HL-60 (cell line): ENCODE measurements around the gene GNG2.

Source experiments
- CTCF ChIP-seq: IDR thresholded peaks from one replicate; pipeline ENCODE4 v1.5.1; 2011; ENCODE audit warnings: low read length, control low read depth, inconsistent platforms; ENCODE audit not compliant: insufficient read depth
- POLR2AphosphoS5 ChIP-seq: IDR thresholded peaks from 2 replicates; pipeline ENCODE4 v1.6.1; 2012; ENCODE audit warnings: low read depth

- TF ChIP-seq CTCF (no peak), POLR2AphosphoS5 (no peak)
Measured at GRCh38 chr14:51969852-51970540, 109.6 kb downstream of the GNG2 start.
